AG04449 (cell line): ENCODE measurements around the gene ACR.

Source experiments
- CTCF ChIA-PET: fragments of 350-600 bp; formaldehyde crosslinking; extraction: SDS; loops from one replicate; lab custom pipeline; 2021; ENCODE audit warnings: antibody characterized with exemption; lab: Yijun Ruan, JAX
- POLR2A ChIA-PET: fragments of 400-600, 350-600 bp; formaldehyde crosslinking; extraction: SDS; loops from one replicate; lab custom pipeline; 2020; ENCODE audit warnings: antibody characterized with exemption, inconsistent platforms; lab: Yijun Ruan, JAX
- DNase-seq: peaks from one replicate; pipeline ENCODE4 v3.0.0-alpha.2; 2010; ENCODE audit warnings: low read depth, low spot score
- H3K4me3 ChIP-seq: 2 replicates; pipeline ENCODE4 v1.5.1; 2011; ENCODE audit warnings: low read depth, mild to moderate bottlenecking, control low read depth, low read length
- CTCF ChIP-seq: IDR thresholded peaks from one replicate; pipeline ENCODE4 v1.5.1; 2011; ENCODE audit warnings: mild to moderate bottlenecking, moderate library complexity, low read length, control low read depth, inconsistent platforms; ENCODE audit not compliant: insufficient read depth; ENCODE audit errors: missing control alignments

Gene ACR

GRCh38 chr22:50719814-50720300 is 18.1 kb upstream of the ACR start:
- ChIA-PET CTCF (interaction anchor here (4.8 kb wide), 1 partner anchor 12 kb away, joined by 45 read pairs; no protein-coding TSS in a partner anchor), POLR2A (no interaction called here)

GRCh38 chr22:50720301-50721256 is 17.4 kb upstream of the ACR start:
- POLR2A ChIA-PET, result no interaction called here
- CTCF ChIA-PET, result interaction anchor here (4.8 kb wide), 1 partner anchor 12 kb away, joined by 45 read pairs; no protein-coding TSS in a partner anchor
- H3K4me3 ChIP-seq, result no peak overlapping the region

More at GRCh38 chr22:50719814-50720300, 18.1 kb upstream of the ACR start:
- H3K4me3 ChIP-seq, result no peak overlapping the region
- TF ChIP-seq CTCF, result no peak
- DNase-seq, result no peak

GRCh38 chr22:50721257-50721844 is 16.7 kb upstream of the ACR start:
- POLR2A ChIA-PET, result no interaction called here
- CTCF ChIA-PET, result interaction anchor here (4.8 kb wide), 1 partner anchor 11 kb away, joined by 45 read pairs; no protein-coding TSS in a partner anchor
- DNase-seq, result no peak
- no peak for TF ChIP-seq CTCF
- no peak overlapping the region for H3K4me3 ChIP-seq

More at GRCh38 chr22:50720301-50721256, 17.4 kb upstream of the ACR start:
- TF ChIP-seq CTCF, result no peak
- DNase-seq, result no peak

GRCh38 chr22:50722048-50722701 is 15.8 kb upstream of the ACR start:
- ChIA-PET POLR2A (no interaction called here), CTCF (interaction anchor here (4.8 kb wide), 1 partner anchor 10 kb away, joined by 45 read pairs; no protein-coding TSS in a partner anchor)
- no peak overlapping the region for H3K4me3 ChIP-seq
- no peak for DNase-seq
- no peak for TF ChIP-seq CTCF

- ChIA-PET CTCF (interaction anchor here (4.8 kb wide), 1 partner anchor 9 kb away, joined by 45 read pairs; no protein-coding TSS in a partner anchor), POLR2A (no interaction called here)
- no peak overlapping the region for H3K4me3 ChIP-seq
- no peak for DNase-seq
- no peak for TF ChIP-seq CTCF
These were observed 15.1 kb upstream of the ACR start for GRCh38 chr22:50722716-50723428.
